Tibial nerve (tissue), 3 donors: ENCODE measurements around the gene HES4.

Experiments
- POLR2A ChIP-seq, 2 donors: fragments of 450-650 bp; IDR thresholded peaks; one replicate each; pipeline ENCODE4 v1.6.1; 2017; ENCODE audit warnings: antibody characterized with exemption in 2 of 2, mild to moderate bottlenecking in 2 of 2, moderate library complexity in 2 of 2
- TF ChIP-seq, protein P1 (sequence below), 5 experiments: fragments of 200-600 bp in 3 of 5; fragments of 450-650 bp in 2 of 5; sonication (generic) in 3 of 5; IDR thresholded peaks; one replicate each; pipeline ENCODE4 v1.5.1; 2016 to 2019; ENCODE audit warnings: antibody characterized with exemption in 5 of 5, mild to moderate bottlenecking in 3 of 5, moderate library complexity in 2 of 5

DNA sequence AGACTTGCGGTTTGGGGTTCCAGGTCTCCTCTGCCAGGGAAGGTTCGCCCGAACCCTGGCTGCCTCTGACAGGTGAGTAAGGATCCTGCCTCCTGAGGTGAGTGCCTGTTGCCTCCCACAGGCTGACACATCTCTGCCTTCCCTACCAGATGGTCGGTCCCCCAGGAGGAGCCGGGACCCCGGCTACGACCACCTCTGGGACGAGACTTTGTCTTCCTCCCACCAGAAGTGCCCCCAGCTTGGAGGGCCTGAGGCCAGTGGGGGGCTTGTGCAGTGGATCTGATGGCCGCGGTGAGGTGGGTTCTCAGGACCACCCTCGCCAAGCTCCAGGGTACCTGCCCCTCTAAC, 25.6 kb downstream of the HES4 start:
- TF ChIP-seq, protein P1, sequence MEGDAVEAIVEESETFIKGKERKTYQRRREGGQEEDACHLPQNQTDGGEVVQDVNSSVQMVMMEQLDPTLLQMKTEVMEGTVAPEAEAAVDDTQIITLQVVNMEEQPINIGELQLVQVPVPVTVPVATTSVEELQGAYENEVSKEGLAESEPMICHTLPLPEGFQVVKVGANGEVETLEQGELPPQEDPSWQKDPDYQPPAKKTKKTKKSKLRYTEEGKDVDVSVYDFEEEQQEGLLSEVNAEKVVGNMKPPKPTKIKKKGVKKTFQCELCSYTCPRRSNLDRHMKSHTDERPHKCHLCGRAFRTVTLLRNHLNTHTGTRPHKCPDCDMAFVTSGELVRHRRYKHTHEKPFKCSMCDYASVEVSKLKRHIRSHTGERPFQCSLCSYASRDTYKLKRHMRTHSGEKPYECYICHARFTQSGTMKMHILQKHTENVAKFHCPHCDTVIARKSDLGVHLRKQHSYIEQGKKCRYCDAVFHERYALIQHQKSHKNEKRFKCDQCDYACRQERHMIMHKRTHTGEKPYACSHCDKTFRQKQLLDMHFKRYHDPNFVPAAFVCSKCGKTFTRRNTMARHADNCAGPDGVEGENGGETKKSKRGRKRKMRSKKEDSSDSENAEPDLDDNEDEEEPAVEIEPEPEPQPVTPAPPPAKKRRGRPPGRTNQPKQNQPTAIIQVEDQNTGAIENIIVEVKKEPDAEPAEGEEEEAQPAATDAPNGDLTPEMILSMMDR (IDR thresholded peaks at IDR 0.05) = no peak
- no peak for TF ChIP-seq POLR2A (IDR thresholded peaks at IDR 0.05)
